GM19328 (cell line): ENCODE data around the gene ADAMTS17.

Experiments used
- ATAC-seq: cut with Tn5 transposase; IDR thresholded peaks from one replicate; pipeline ENCODE4 v1.9.1; 2021; ENCODE audit warnings: mild to moderate bottlenecking, moderate library complexity; ENCODE audit not compliant: unreplicated experiment

Gene ADAMTS17

DNA sequence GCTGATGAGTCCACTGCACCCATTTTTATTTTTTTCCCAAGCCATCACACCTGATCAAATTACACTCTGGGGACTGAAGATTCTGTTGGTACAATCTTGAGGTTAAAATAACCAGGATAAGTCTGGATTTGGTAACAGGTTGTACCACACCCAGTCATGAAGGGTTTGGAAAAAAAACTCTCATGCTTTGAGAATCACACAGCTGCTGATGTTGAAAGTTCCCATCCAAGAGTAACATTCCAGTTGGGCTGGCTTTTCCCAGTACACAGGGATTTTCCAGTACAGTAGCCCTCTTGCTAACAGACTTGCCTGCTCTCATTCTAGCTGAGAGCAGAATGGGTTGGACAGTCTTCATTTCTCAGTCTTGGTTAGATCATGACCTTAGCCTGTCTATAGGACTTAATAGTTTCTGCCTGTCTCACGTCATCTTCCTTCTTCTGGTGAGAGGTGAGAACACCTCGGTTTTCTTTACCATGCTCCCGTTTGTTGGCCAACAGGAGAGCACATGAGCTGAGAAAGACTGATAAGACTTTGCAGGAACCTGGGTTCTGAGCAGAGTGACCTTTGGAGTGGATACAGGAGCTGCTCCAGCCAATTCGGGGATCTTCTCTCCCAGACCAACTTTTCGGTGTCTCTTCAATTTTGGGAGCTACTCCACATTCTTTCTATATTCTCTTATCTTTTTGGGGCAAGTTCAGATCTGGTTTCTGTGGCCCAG, 308.5 kb downstream of the ADAMTS17 start:
- no peak for ATAC-seq

DNA sequence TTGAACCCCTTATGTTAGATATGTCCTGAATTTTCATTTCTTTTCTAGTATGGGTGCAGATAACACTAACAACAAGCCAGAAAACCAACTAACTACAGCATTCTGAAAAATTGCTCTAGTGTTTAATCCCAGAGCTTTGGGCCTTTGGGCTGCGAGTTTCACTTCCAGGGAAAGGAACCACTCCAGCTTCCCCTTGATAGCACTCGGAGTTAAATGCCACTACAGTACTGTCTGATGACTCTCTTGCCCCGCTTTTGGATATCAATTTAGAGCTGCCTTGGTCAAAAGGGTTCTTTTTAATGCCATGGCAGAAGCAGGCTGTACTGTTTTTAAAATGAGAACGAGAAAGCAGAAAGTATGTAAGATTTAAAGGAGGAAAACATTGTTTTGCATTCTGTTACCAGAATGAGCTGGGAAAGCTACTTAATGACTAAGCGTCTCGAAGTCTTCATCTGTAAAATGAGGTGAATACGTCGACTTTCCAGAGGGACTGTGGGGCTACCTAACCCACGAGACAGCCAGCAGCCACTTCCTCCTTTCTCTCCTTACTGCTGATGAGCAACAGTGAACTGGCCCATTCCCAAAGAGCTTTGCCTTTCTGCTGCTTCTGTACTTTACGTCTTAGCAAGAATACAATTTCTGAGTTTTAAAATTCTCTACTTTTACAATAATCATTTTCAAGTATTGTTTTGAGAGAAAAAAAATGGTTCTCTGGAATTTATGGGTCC, 309.3 kb downstream of the ADAMTS17 start:
- ATAC-seq: no peak

DNA sequence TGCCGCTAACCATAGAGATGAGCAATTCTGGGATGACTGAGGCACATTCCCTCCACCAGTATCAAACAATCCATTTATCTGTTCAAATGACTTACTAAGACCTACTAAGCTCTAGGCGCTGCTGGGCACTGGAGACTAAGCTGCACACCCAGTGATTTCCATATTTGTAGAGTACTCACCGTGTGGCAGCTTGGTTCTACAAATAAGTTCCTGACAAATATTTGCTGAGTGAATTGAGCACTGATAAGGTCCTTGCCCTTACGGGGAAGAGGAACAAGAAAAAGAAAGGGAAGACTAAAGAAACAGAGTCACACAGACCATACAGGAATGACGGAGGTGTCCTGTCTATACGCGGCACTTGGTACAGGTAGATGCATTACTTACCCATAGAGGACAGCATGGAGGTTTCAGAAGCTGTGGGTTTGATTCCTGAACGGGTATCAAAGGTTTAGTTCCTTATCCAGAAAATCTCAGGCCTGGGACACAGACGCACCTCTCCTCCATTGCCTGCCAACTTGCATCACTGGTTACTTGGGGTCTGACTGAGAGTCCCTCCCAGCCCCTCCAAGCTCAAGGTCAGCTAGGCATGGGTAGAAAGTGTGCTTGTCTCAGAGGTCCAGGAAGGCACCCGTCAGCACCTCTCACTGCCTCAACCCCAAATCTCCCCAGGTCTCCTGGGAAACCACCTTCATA, 310.0 kb downstream of the ADAMTS17 start:
- ATAC-seq: no peak

GRCh38 chr15:100030586-100031229, 311.1 kb downstream of the ADAMTS17 start:
- no peak for ATAC-seq

DNA sequence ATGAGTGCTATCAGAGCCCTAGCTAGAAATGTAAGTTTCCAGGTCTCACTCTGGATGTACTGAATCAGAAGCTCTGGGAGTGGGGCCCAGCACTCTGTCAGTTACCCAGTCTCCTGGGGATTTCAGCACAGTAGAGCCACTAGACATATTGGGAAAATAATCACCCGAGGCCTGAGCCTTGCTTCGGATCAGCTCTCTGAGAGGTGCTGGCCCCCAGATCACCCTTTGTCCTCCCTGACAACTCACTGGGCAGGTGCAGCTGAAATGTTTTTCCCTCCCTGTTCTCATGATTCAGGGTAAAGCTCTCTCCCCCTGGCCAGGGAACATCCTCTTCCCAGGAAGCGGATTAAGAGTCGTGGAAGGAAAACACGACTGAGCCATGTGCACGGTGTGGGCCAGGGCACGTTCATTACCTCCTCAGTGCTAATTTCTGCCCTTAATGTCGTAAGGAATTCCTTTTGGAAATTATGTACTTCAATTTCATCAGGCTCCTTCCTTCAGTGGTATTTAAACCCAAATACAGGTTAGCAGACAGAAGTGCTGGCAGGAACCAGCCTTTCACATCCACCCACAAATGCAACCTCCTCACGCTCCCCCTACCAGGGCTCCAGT, 311.8 kb downstream of the ADAMTS17 start:
- ATAC-seq: no peak

DNA sequence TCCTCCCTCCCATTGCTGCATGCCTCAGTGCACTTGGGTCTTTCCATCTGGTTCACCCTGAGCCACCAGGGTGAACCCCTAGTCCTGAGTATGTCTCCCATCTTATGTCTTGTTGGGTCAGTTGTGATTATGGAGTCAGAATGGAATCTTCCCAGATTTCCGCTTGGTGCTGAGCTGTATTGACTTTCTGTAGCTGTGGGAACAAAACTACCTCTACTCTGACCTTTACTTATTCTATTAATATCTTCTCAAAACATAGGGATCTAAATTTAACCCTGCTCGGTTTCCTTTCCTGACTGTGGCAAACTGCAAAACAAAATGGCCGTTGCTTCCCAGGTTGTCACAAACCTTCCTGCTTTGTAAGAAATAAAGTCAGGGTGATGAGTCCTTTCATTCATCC, 312.7 kb downstream of the ADAMTS17 start:
- ATAC-seq: no peak

GRCh38 chr15:100026041-100026440, 315.7 kb downstream of the ADAMTS17 start:
- no peak for ATAC-seq

- ATAC-seq: no peak
Measured at GRCh38 chr15:100022806-100023205, 319.0 kb downstream of the ADAMTS17 start.

DNA sequence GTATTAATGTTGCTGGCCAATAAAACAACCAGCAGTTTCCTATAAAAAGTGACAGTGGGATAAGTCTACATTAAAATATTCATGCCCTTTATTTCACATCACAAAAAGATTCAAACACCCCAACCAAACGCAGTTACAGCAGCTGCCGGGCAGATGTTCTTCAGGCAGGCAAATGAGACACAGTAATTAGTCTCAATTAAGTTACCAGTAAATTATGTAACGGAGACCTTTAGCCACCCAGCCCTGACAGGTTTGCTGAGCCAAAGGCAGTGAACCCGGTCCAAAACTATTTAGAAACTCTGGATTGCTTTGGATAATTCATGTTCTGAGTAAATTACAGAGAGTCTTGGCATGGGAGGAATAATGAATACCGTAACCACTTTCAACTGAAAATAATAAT, 319.4 kb downstream of the ADAMTS17 start:
- ATAC-seq: no peak

DNA sequence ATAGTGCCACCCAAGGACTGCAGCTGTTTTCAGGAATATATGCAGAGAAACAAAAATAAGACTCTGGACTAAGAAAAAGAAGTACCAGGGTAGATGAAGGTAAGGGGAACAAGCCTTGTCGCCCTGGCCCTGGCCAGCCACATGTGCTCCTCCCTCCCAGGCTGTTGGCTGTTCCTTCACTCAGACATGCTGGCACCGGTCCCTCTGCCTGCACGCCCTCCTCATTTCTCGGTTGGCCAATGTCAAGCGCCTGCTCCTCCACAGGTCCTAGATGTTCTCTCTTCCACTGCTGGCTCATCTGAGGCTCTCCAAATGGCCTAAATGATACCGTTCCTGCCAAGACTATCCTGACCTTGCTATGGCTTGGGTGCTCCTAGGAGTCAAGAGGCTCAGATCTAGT, 320.1 kb downstream of the ADAMTS17 start:
- no peak for ATAC-seq

DNA sequence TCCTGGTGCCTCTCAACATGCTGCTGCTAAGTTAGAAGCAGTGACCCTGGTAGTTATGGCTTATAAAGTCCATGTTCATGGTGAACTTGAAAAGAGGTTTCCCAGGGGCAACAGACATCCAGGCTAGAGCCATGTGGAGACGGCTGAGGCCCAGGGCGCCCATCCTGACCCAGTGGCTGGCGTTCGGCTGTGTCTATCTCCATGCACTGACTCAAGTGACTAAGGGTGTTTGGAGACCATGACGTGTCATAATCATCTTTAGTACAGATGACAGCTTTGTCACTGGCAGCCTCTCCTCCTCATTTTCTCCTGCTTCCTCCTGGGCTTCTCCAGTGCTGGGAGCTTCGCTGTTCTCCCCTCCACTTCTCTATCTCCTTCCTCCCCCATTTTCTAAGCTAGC, 321.2 kb downstream of the ADAMTS17 start:
- ATAC-seq: no peak

- no peak for ATAC-seq
Measured at GRCh38 chr15:100020189-100020588, 321.6 kb downstream of the ADAMTS17 start.

- no peak for ATAC-seq
Measured at GRCh38 chr15:100019601-100020000, 322.2 kb downstream of the ADAMTS17 start.

- no peak for ATAC-seq
Measured at GRCh38 chr15:100018191-100018590, 323.6 kb downstream of the ADAMTS17 start.

GRCh38 chr15:100017140-100017539, 324.6 kb downstream of the ADAMTS17 start:
- ATAC-seq: no peak

GRCh38 chr15:100016632-100017031, 325.1 kb downstream of the ADAMTS17 start:
- ATAC-seq: no peak

- no peak for ATAC-seq
Measured at GRCh38 chr15:100011235-100011634, 330.5 kb downstream of the ADAMTS17 start.

- ATAC-seq: no peak
Measured at GRCh38 chr15:100009372-100009771, 332.4 kb downstream of the ADAMTS17 start.

DNA sequence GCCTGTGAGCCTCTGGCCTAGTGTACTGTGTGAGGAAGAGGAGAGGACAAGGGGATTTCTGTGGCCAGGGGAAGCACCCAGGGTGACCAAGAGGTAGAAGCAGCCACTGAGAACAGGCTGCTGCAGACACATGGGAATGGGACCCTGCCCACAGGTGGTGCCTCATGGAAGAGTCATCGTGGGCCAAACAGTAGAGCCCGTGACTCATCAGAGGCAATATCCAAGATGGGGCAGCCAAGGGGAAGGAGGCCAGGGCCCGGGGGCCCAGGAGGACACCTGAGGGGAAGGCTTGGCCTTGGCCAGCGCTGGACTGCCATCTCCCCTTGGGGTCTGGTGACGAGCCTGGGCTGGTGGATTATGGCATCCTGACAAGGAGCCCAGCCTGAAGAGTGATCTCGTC, 333.5 kb downstream of the ADAMTS17 start:
- no peak for ATAC-seq

- ATAC-seq: no peak
Measured at GRCh38 chr15:100007609-100008008, 334.2 kb downstream of the ADAMTS17 start.

DNA sequence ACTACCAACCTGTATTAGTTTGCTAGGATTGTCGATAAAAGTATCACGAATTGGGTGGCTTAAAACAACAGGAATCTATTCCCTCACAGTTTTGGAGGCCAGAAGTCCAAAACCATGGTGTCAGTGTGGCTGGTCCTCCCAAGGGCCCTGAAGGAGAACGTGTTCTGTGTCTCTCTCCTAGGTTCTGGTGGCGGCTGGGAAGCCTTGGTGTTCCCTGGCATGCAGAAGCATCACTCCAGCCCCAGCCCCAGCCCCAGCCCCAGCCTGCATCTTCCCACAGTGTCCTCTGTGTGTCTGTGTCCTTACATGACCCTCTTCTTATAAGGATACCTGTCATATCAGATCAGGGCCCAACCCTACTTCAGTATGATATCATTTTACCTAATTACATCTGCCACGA, 336.1 kb downstream of the ADAMTS17 start:
- no peak for ATAC-seq
